ENCODE measurements around the gene FAM241A. TPM values are rescaled to one million over a fixed set of nuclear protein-coding genes. Genes with fewer than 3 reads are reported as not detected.

The FAM241A gene
- total and polyA plus RNA-seq, 2 donors (not counting 1 experiment from before 2014, with no cell fraction given): 0.43 to 0.79 TPM

- no peak for DNase-seq
- H3K9me3 Mint-ChIP-seq (ENCODE audit: insufficient read depth): no peaks in the 10 kb centered on the region
- Histone ChIP-seq H3K4me1 (ENCODE audit: control insufficient read depth in 2 of 2, insufficient read depth in 2 of 2, low read length in 2 of 2) (no peaks in the 10 kb centered on the region), H3K4me3 (ENCODE audit: control extremely low read depth in 1 of 5, extremely low read depth in 1 of 5, insufficient read depth in 1 of 5, low read depth in 2 of 5, low read length in 4 of 5) (no peak overlapping the region), H3K27me3 (replicated peaks in 1 of 4; ENCODE audit: control extremely low read depth in 1 of 4, control insufficient read depth in 3 of 4, insufficient read depth in 4 of 4, low read length in 3 of 4) (no peaks in the 10 kb centered on the region), H3K9me3 (ENCODE audit: control extremely low read depth in 1 of 3, control insufficient read depth in 2 of 3, insufficient read depth in 1 of 3, low read length in 2 of 3) (no peaks in the 10 kb centered on the region), H3K36me3 (replicated peaks in 1 of 2; ENCODE audit: control extremely low read depth in 1 of 2, control insufficient read depth in 1 of 2, extremely low read depth in 1 of 2, insufficient read depth in 2 of 2, low read length in 1 of 2) (no peaks in the 10 kb centered on the region), H4K20me1 (ENCODE audit: control insufficient read depth, insufficient read depth, low read length, poor library complexity, severe bottlenecking) (no peaks in the 10 kb centered on the region), H3K27ac (ENCODE audit: low read length in 2 of 2) (no peak overlapping the region), H3K79me2 (ENCODE audit: control insufficient read depth, insufficient read depth, low read length) (no peaks in the 10 kb centered on the region), H3K9ac (ENCODE audit: low read length) (no peak overlapping the region), H3K4me2 (replicated peaks; ENCODE audit: low read depth, low read length, poor library complexity, severe bottlenecking) (no peak overlapping the region), H2AFZ (ENCODE audit: insufficient read depth, low read depth, low read length, poor library complexity, severe bottlenecking) (no peak overlapping the region)
- no peak overlapping the region for H3K27ac Mint-ChIP-seq
- H3K4me3 Mint-ChIP-seq: no peak overlapping the region
- no peaks in the 10 kb centered on the region for H3K4me1 Mint-ChIP-seq
- ChIA-PET CTCF (interaction anchor here (0.6 kb wide), 2 partner anchors 168 to 323 kb away, joined by 3 to 4 read pairs; no protein-coding TSS in a partner anchor), POLR2A (no interaction called here)
- intact Hi-C loops (cut with micrococcal nuclease): no loop called here
- H3K27me3 Mint-ChIP-seq: no peaks in the 10 kb centered on the region
- no peak for ATAC-seq (ENCODE audit: low read depth)
- WGBS (ENCODE audit: insufficient coverage): no CpG with 5 or more reads among the region's 2 CpGs
- TF ChIP-seq CTCF (IDR thresholded peaks at IDR 0.05): no peak
- TF ChIP-seq EZH2 (IDR thresholded peaks at IDR 0.05; ENCODE audit: borderline replicate concordance, insufficient read depth, low read depth, low read length, poor library complexity, severe bottlenecking): no peak
These were observed 40.1 kb downstream of the FAM241A start for GRCh38 chr4:112185334-112185733.

GRCh38 chr4:112185740-112186670, 40.8 kb downstream of the FAM241A start:
- no peak overlapping the region for H3K4me3 Mint-ChIP-seq
- H3K4me1 Mint-ChIP-seq: no peaks in the 10 kb centered on the region
- H3K36me3 ChIP-seq (replicated peaks in 1 of 2; ENCODE audit: control extremely low read depth in 1 of 2, control insufficient read depth in 1 of 2, extremely low read depth in 1 of 2, insufficient read depth in 2 of 2, low read length in 1 of 2): no peaks in the 10 kb centered on the region
- H3K79me2 ChIP-seq (ENCODE audit: control insufficient read depth, insufficient read depth, low read length): no peaks in the 10 kb centered on the region
- no peak overlapping the region for H3K27ac Mint-ChIP-seq
- intact Hi-C loops (cut with micrococcal nuclease): no loop called here
- H3K9ac ChIP-seq (ENCODE audit: low read length): no peak overlapping the region
- no peak for DNase-seq
- TF ChIP-seq EZH2 (IDR thresholded peaks at IDR 0.05; ENCODE audit: borderline replicate concordance, insufficient read depth, low read depth, low read length, poor library complexity, severe bottlenecking) (no peak), CTCF (IDR thresholded peaks at IDR 0.05) (no peak)
- H3K27ac ChIP-seq (ENCODE audit: low read length in 2 of 2): no peak overlapping the region
- no peaks in the 10 kb centered on the region for H3K4me1 ChIP-seq (ENCODE audit: control insufficient read depth in 2 of 2, insufficient read depth in 2 of 2, low read length in 2 of 2)
- H3K27me3 Mint-ChIP-seq: no peaks in the 10 kb centered on the region
- CTCF ChIA-PET: interaction anchor here (0.6 kb wide), 1 partner anchor 322 kb away, joined by 4 read pairs; no protein-coding TSS in a partner anchor
- H3K9me3 Mint-ChIP-seq (ENCODE audit: insufficient read depth): no peaks in the 10 kb centered on the region
- no peaks in the 10 kb centered on the region for H3K9me3 ChIP-seq (ENCODE audit: control extremely low read depth in 1 of 3, control insufficient read depth in 2 of 3, insufficient read depth in 1 of 3, low read length in 2 of 3)
- no peak overlapping the region for H2AFZ ChIP-seq (ENCODE audit: insufficient read depth, low read depth, low read length, poor library complexity, severe bottlenecking)
- H3K27me3 ChIP-seq (replicated peaks in 1 of 4; ENCODE audit: control extremely low read depth in 1 of 4, control insufficient read depth in 3 of 4, insufficient read depth in 4 of 4, low read length in 3 of 4): no peaks in the 10 kb centered on the region
- H4K20me1 ChIP-seq (ENCODE audit: control insufficient read depth, insufficient read depth, low read length, poor library complexity, severe bottlenecking): no peaks in the 10 kb centered on the region
- H3K4me3 ChIP-seq (ENCODE audit: control extremely low read depth in 1 of 5, extremely low read depth in 1 of 5, insufficient read depth in 1 of 5, low read depth in 2 of 5, low read length in 4 of 5): no peak overlapping the region
- no peak overlapping the region for H3K4me2 ChIP-seq (replicated peaks; ENCODE audit: low read depth, low read length, poor library complexity, severe bottlenecking)
- no peak for ATAC-seq (ENCODE audit: low read depth)
- WGBS (ENCODE audit: insufficient coverage): 100% methylated on average over 5 of the region's 8 CpGs
- POLR2A ChIA-PET: no interaction called here

Data from B cell (primary cell).